ENCODE results near the gene SLAMF7. TPM values are rescaled to one million over a fixed set of nuclear protein-coding genes. Genes with fewer than 3 reads are reported as not detected.

Gene SLAMF7
- polyA plus RNA-seq, 1 donor (not counting 4 experiments of a cell fraction or from before 2014, with no cell fraction given) = 31.0 TPM

DNA sequence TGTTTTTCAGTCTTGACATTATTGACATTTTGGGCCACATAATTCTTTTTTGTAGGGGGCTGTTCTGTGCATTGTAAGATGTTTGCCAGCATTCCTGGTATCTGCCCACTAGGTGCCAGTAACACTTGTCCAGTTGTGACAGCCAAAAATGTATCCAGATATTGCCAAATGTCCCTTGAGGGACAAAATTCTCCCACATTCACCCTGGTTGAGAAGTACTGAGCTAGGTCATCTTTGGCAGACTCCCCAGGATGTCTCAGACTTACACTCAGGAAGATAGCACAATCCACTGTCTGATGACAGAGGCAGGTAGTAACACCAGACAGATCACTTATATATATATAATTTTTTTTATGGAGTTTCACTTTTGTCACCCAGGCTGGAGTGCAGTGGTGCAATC is 33.3 kb upstream of the SLAMF7 start:
- no peaks in the 10 kb centered on the region for H3K9me3 ChIP-seq (ENCODE audit: control insufficient read depth, low read depth, low read length)
- H3K4me3 ChIP-seq (ENCODE audit: control insufficient read depth in 2 of 3, extremely low read depth in 1 of 3, insufficient read depth in 2 of 3, low read depth in 1 of 3, low read length in 3 of 3) = no peak overlapping the region
- no peak for FAIRE-seq
- H3K4me2 ChIP-seq (ENCODE audit: control insufficient read depth, extremely low read depth, insufficient read depth, low read depth, low read length) = no peak overlapping the region
- H2AFZ ChIP-seq (ENCODE audit: control insufficient read depth, low read length) = no peak overlapping the region
- no peaks in the 10 kb centered on the region for H4K20me1 ChIP-seq (ENCODE audit: control insufficient read depth, extremely low read depth, insufficient read depth, low read length)
- H3K27me3 ChIP-seq (ENCODE audit: control insufficient read depth, extremely low read depth, insufficient read depth, low read length) = no peaks in the 10 kb centered on the region
- H3K9ac ChIP-seq (ENCODE audit: control insufficient read depth, extremely low read depth, insufficient read depth, low read length) = no peak overlapping the region
- H3K27ac ChIP-seq (ENCODE audit: control insufficient read depth, insufficient read depth, low read length) = no peak overlapping the region
- no peaks in the 10 kb centered on the region for H3K79me2 ChIP-seq (ENCODE audit: control insufficient read depth, insufficient read depth, low read length)
- dilution Hi-C loops (cut with MboI; ENCODE audit: extremely low pct_ligation_motif_present, low sequenced_read_pairs) = no loop called here
- TF ChIP-seq, protein P1, sequence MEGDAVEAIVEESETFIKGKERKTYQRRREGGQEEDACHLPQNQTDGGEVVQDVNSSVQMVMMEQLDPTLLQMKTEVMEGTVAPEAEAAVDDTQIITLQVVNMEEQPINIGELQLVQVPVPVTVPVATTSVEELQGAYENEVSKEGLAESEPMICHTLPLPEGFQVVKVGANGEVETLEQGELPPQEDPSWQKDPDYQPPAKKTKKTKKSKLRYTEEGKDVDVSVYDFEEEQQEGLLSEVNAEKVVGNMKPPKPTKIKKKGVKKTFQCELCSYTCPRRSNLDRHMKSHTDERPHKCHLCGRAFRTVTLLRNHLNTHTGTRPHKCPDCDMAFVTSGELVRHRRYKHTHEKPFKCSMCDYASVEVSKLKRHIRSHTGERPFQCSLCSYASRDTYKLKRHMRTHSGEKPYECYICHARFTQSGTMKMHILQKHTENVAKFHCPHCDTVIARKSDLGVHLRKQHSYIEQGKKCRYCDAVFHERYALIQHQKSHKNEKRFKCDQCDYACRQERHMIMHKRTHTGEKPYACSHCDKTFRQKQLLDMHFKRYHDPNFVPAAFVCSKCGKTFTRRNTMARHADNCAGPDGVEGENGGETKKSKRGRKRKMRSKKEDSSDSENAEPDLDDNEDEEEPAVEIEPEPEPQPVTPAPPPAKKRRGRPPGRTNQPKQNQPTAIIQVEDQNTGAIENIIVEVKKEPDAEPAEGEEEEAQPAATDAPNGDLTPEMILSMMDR (optimal IDR thresholded peaks at IDR 0.05 in 1 of 3, IDR thresholded peaks at IDR 0.05 in 1 of 3, conservative IDR thresholded peaks at IDR 0.05 in 1 of 3; ENCODE audit: extremely low read depth in 1 of 3, insufficient read depth in 2 of 3, low read length in 3 of 3) = no peak
- TF ChIP-seq EZH2 (IDR thresholded peaks at IDR 0.05; ENCODE audit: low read length) = no peak
- DNase-seq (ENCODE audit: low read depth, low spot score) = no peak
- no peaks in the 10 kb centered on the region for H3K36me3 ChIP-seq (ENCODE audit: control insufficient read depth in 2 of 2, extremely low read depth in 1 of 2, insufficient read depth in 2 of 2, low read length in 2 of 2)
- no peaks in the 10 kb centered on the region for H3K4me1 ChIP-seq (ENCODE audit: control insufficient read depth, extremely low read depth, insufficient read depth, low read length)
- H3K9me1 ChIP-seq (ENCODE audit: control insufficient read depth, extremely low read depth, insufficient read depth, low read length) = no peaks in the 10 kb centered on the region

DNA sequence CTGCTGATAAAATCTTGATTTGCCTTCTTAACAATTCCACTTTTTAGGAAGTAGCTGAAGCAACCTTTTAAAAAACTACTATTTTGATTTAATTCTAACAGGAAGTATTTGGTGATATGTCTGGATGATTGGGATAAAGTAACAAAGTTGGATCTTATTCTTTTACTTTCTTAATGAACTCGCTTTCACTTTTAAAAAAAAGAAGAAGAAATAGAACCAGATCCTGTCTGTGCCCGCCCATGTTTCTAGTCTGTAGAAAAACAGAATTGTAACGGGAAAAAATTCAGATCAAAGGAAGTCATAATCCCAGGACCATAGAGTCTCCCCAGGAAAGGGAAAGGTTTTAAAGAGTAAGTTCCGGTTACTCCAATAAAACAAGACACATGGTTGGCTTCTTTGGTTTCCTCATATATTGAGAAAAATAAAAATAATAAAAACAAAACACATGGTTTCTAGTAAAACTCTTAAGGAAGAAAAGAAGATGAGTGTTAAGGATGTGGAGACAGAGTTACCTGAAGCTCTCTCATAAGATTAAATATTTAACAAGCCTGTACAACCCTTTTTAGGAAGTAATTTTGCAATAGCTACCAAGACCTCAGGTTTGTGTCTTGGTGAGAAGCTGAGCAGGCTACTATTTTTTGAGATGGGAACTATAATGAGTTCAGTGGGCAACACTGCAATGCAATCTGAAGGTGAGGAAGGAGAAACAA is 32.4 kb upstream of the SLAMF7 start:
- H3K36me3 ChIP-seq (ENCODE audit: control insufficient read depth in 2 of 2, extremely low read depth in 1 of 2, insufficient read depth in 2 of 2, low read length in 2 of 2) = no peaks in the 10 kb centered on the region
- no peaks in the 10 kb centered on the region for H3K9me3 ChIP-seq (ENCODE audit: control insufficient read depth, low read depth, low read length)
- no peak for FAIRE-seq
- dilution Hi-C loops (cut with MboI; ENCODE audit: extremely low pct_ligation_motif_present, low sequenced_read_pairs) = no loop called here
- no peaks in the 10 kb centered on the region for H3K79me2 ChIP-seq (ENCODE audit: control insufficient read depth, insufficient read depth, low read length)
- no peak overlapping the region for H3K4me3 ChIP-seq (ENCODE audit: control insufficient read depth in 2 of 3, extremely low read depth in 1 of 3, insufficient read depth in 2 of 3, low read depth in 1 of 3, low read length in 3 of 3)
- DNase-seq (ENCODE audit: low read depth, low spot score) = no peak
- H3K4me2 ChIP-seq (ENCODE audit: control insufficient read depth, extremely low read depth, insufficient read depth, low read depth, low read length) = no peak overlapping the region
- TF ChIP-seq, protein P1 (optimal IDR thresholded peaks at IDR 0.05 in 1 of 3, IDR thresholded peaks at IDR 0.05 in 1 of 3, conservative IDR thresholded peaks at IDR 0.05 in 1 of 3; ENCODE audit: extremely low read depth in 1 of 3, insufficient read depth in 2 of 3, low read length in 3 of 3) = no peak
- no peak for TF ChIP-seq EZH2 (IDR thresholded peaks at IDR 0.05; ENCODE audit: low read length)
- H2AFZ ChIP-seq (ENCODE audit: control insufficient read depth, low read length) = no peak overlapping the region
- H3K27me3 ChIP-seq (ENCODE audit: control insufficient read depth, extremely low read depth, insufficient read depth, low read length) = no peaks in the 10 kb centered on the region
- no peak overlapping the region for H3K9ac ChIP-seq (ENCODE audit: control insufficient read depth, extremely low read depth, insufficient read depth, low read length)
- H3K27ac ChIP-seq (ENCODE audit: control insufficient read depth, insufficient read depth, low read length) = no peak overlapping the region
- H3K4me1 ChIP-seq (ENCODE audit: control insufficient read depth, extremely low read depth, insufficient read depth, low read length) = no peaks in the 10 kb centered on the region
- H4K20me1 ChIP-seq (ENCODE audit: control insufficient read depth, extremely low read depth, insufficient read depth, low read length) = no peaks in the 10 kb centered on the region
- H3K9me1 ChIP-seq (ENCODE audit: control insufficient read depth, extremely low read depth, insufficient read depth, low read length) = no peaks in the 10 kb centered on the region
